Measurements from ENCODE around the gene MAPKAPK3.

MAPKAPK3 gene

DNA sequence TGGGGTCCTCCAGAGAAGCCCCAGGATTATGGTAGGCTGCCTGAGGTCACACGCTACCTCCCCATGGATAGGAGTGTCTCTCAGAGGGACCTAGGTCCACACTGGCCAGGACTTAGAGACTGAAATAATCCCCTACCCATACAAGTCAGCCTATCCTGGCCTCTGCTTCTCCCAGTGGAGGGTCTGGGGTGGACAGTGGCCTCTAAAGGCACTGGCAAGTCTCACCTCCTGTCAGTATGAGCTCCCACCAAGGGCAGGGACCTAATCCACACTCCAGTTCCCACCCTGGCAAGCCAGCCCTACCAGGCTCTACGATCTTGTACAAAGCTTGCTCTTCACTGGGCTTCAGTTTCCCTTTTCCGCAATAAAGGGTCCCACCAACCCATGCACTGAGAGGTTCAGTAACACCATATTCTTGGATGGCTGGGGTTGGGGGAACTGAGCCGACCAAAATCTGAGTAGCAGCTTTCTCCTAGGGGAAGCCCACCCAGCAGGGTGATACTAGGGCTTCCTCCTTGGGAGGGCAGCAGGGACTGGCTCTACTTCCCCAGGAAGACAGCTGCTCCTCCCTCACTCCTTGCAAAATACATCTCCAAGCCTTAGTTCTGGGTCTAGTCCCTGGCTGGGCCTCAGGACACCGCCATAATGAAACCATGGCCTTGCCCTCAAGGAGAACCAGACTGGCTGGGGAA, 7.7 kb upstream of the MAPKAPK3 start:
- no peak for DNase-seq (ENCODE audit: low read depth)

DNA sequence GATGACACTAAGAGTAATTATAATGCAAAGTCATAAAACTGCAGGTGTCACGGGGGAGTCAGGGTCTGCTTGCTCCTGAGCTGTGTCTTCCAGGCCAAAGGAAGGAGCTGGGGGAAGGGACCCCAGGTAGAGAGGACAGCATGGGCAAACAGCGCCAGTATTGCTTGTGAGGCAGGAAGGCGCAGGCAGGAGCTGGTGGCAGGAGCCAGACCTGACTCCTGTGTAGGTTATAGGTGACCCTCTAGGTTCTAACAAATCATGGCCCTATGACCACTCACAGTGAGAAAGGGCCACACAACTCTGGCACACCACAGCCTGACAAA, 7.2 kb upstream of the MAPKAPK3 start:
- DNase-seq (ENCODE audit: low read depth), result no peak

GRCh38 chr3:50610181-50610971, 6.6 kb upstream of the MAPKAPK3 start:
- no peak for DNase-seq (ENCODE audit: low read depth)

DNA sequence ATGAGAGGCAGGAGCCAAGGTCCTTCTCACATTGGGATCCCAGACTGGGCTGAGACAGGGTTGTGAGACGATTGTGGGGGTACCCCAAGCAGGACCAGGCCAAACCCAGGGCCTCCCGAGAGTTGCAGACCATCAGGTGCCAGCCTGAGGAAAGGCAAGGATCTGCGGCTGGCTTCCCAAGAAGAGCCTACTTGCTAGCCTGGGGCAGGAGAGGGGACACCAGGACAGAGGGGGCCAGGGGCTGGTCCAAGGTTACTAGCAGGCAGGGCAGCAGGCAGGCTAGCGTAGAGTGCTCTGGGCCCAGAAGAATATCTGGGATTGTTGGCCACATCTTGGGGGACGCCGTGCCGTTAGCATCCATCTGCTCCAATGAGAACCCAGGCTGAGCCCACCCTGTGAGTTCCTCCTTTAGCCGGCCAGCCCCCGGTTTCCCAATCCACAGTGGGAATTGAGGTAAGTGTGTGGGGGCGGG, 5.9 kb upstream of the MAPKAPK3 start:
- no peak for DNase-seq (ENCODE audit: low read depth)

- peak; percentile 81 for DNase-seq (ENCODE audit: low read depth)
These were observed 5.3 kb upstream of the MAPKAPK3 start, which contains the start of gene CISH for GRCh38 chr3:50611464-50612233. CISH (minus strand) TSS chr3:50611774; CDS start chr3:50611650, 124 bp downstream.

DNA sequence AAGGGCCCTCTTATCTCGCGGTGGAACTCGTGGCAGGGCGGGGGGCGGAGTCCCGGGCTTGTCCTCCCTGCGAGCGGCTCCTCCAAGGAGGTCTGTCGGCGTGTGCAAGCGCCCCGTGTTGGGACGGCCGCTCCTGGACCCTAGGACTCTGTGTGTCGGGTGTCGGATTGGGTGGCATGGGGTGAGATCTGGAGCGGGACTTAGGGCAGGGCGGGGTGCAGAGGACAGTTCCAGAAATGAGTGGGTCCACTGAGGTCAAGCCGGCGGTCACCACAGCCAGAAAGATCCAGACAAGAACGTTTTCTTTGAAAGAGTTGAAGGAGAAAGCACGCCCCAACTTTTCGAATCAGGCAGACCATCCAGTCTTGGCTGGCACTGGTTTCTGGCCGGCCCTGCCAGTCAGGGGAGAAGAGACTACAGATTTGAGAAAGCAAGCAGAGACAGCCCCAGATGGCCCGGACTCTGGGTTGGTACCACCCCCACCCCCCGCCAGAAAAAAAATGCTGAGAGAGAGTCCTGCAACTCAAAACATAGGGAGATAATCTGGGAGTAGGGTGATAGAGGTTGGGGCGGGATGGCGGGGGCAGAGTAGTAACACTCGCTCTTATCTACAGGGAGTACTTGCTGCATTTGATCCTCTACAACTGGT, 4.6 kb upstream of the MAPKAPK3 start:
- DNase-seq (ENCODE audit: low read depth), result no peak

GRCh38 chr3:50612970-50613846, 3.7 kb upstream of the MAPKAPK3 start:
- DNase-seq (ENCODE audit: low read depth), result no peak

- DNase-seq (ENCODE audit: low read depth), result no peak
These were observed 1.8 kb upstream of the MAPKAPK3 start for GRCh38 chr3:50615190-50615589.

- DNase-seq (ENCODE audit: low read depth), result no peak
These were observed 765 bp upstream of the MAPKAPK3 start for GRCh38 chr3:50616003-50616769.

DNA sequence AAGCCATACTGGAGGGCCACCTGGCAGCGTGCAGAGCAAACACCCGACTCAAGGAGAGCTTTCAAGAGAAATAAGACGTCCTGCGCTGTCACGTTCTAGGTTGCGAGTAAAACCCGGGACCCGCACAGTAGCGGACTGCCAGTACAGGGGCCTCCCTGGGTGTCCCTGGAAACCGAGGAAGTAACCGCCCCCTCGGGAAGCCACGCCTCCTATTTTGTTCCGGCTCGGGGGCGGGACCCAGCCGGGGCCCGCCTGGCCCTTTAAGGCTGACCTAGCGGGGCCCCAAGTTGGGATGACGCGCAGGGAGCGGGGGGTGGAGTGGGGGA, 218 bp upstream of the MAPKAPK3 start:
- peak; percentile 86 for DNase-seq (ENCODE audit: low read depth)

DNA sequence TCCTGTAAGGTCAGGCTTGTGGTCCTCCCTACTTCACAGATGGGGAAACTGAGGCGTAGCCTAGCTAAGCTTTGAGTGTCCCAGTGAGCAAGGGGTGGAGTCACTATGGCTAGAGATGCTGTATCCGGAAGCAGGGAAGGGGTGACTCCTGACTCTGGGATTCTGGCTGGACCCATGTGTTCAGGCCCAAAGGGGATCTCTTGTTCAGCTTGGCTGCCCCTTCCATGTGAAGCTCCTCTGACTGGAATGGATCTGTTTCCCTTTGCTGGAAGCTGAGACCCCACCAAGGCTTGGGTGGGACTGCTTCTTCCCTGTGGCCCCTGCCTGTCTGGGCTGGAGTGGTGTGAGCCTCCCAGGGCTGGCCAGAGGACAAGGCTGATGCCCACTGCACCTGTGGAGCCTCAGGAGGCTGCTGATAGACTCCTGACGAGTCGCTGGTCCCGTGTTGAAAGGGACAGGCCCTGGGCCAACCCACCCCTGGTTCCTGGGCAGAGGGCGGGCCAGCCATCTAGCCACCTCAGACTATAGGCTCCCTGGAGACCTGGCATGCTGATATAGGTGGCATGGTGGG, 1.0 kb downstream of the MAPKAPK3 start:
- DNase-seq (ENCODE audit: low read depth), result no peak

- DNase-seq (ENCODE audit: low read depth), result no peak
These were observed 3.5 kb downstream of the MAPKAPK3 start for GRCh38 chr3:50620420-50620819.

DNA sequence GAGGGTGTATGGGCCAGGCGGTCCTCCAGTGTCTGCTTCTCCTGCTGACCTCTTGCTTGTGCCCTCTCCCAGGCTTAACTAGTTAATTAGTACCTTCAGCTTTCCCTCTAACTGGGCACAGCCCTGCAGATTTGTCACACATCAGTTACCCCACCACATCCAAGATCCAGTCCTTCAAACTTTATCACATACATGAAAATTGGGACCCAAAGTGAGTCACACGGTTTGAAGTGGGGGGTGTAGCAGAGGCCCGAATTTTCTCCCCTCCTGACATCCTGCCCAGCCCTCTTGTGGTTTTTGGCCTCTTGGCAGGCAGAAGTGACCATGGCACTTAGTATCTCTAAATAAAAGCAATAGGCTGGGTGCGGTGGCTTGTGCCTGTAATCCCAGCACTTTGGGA, 3.9 kb downstream of the MAPKAPK3 start:
- DNase-seq (ENCODE audit: low read depth), result no peak

- no peak for DNase-seq (ENCODE audit: low read depth)
These were observed 5.9 kb downstream of the MAPKAPK3 start for GRCh38 chr3:50622881-50623280.

- DNase-seq (ENCODE audit: low read depth), result no peak
These were observed 7.0 kb downstream of the MAPKAPK3 start for GRCh38 chr3:50623840-50624474.

- DNase-seq (ENCODE audit: low read depth), result no peak
These were observed 7.7 kb downstream of the MAPKAPK3 start for GRCh38 chr3:50624634-50625033.

GRCh38 chr3:50625231-50626182, 8.6 kb downstream of the MAPKAPK3 start:
- no peak for DNase-seq (ENCODE audit: low read depth)

GRCh38 chr3:50626401-50626800, 9.4 kb downstream of the MAPKAPK3 start:
- DNase-seq (ENCODE audit: low read depth), result no peak

Measured in stromal cell of bone marrow (primary cell).